Endothelial cell of umbilical vein (primary cell): ENCODE measurements around the gene CHMP2B. TPM values are rescaled to one million over a fixed set of nuclear protein-coding genes. Genes with fewer than 3 reads are reported as not detected.
A peak's percentile ranks its signal among the peaks of the same experiment; 100 is the strongest.

Source experiments
- BruUV-seq: library from RNA; stranded (reverse); fragments of 400-500 nt; replicated peaks from 2 replicates; lab custom pipeline; 2021; lab: Mats Ljungman, UMichigan
- CTCF ChIA-PET: fragments of 300-600, 350-600 bp; sonication (Branson Sonifier 250); formaldehyde crosslinking; loops from one replicate; lab custom pipeline; 2021; ENCODE audit warnings: antibody characterized with exemption, inconsistent platforms; lab: Charles Lee
- POLR2A ChIA-PET: fragments of 300-600, 350-600 bp; sonication (Branson Sonifier 250); formaldehyde crosslinking; loops from one replicate; lab custom pipeline; 2021; ENCODE audit warnings: antibody characterized with exemption, inconsistent platforms; lab: Charles Lee
- DNase-seq: peaks from one replicate; pipeline ENCODE4 v3.0.0-alpha.2; 2011; ENCODE audit warnings: low read depth, low spot score
- FAIRE-seq: peaks from 2 replicates; lab custom pipeline; 2011; peaks lifted over from hg19 to GRCh38; lab: Jason Lieb, UNC
- H2AFZ ChIP-seq: 2 replicates; pipeline ENCODE4 v1.6.0; 2012; ENCODE audit warnings: low read depth, low read length, control low read depth, inconsistent platforms
- H3K27ac ChIP-seq: 2 replicates; pipeline ENCODE4 v1.5.1; 2011; ENCODE audit warnings: low read depth, mild to moderate bottlenecking, control low read depth, low read length, moderate library complexity; ENCODE audit not compliant: insufficient read depth
- H3K27me3 ChIP-seq, 2 experiments: 2 replicates each; pipeline versions ENCODE4 v1.6.0 to v1.6.1; 2011; ENCODE audit warnings: low read length in 2 of 2, mixed read lengths in 1 of 2; ENCODE audit not compliant: control insufficient read depth in 2 of 2, insufficient read depth in 2 of 2
- H3K36me3 ChIP-seq, 2 experiments: 2 replicates in 1 of 2; 3 replicates in 1 of 2; pipeline ENCODE4 v1.5.1; 2011; ENCODE audit warnings: low read length in 2 of 2, mild to moderate bottlenecking in 1 of 2, moderate library complexity in 1 of 2; ENCODE audit not compliant: control insufficient read depth in 2 of 2, insufficient read depth in 2 of 2; ENCODE audit errors: extremely low read depth in 1 of 2
- H3K4me1 ChIP-seq: 3 replicates; pipeline ENCODE4 v1.5.1; 2011; ENCODE audit warnings: mild to moderate bottlenecking, low read length; ENCODE audit not compliant: control insufficient read depth, insufficient read depth; ENCODE audit errors: extremely low read depth
- H3K4me2 ChIP-seq: 2 replicates; pipeline ENCODE4 v1.6.1; 2011; ENCODE audit warnings: low read length, control low read depth, mixed read lengths; ENCODE audit not compliant: insufficient read depth
- H3K4me3 ChIP-seq, 3 experiments: fragments of 200-600 bp in 1 of 3; sonication (generic), shearing (Covaris generic) in 1 of 3; replicated peaks in 1 of 3; 2 replicates each; pipeline ENCODE4 v1.5.1; 2011 to 2016; ENCODE audit warnings: control low read depth in 3 of 3, low read length in 3 of 3, mild to moderate bottlenecking in 2 of 3, inconsistent platforms in 1 of 3, low read depth in 1 of 3, moderate library complexity in 1 of 3; ENCODE audit not compliant: insufficient read depth in 1 of 3
- H3K79me2 ChIP-seq: 2 replicates; pipeline ENCODE4 v1.6.0; 2012; ENCODE audit warnings: low read length, inconsistent platforms; ENCODE audit not compliant: control insufficient read depth, insufficient read depth
- H3K9ac ChIP-seq: replicated peaks from 2 replicates; pipeline ENCODE3; 2011; ENCODE audit warnings: low read length, control low read depth; ENCODE audit not compliant: insufficient read depth; ENCODE audit errors: extremely low read depth
- H3K9me1 ChIP-seq: replicated peaks from 3 replicates; pipeline ENCODE4 v1.6.0; 2011; ENCODE audit warnings: mild to moderate bottlenecking, low read length; ENCODE audit not compliant: control insufficient read depth, insufficient read depth; ENCODE audit errors: extremely low read depth
- H3K9me3 ChIP-seq: replicated peaks from 2 replicates; pipeline ENCODE4 v1.5.1; 2012; ENCODE audit warnings: low read length, inconsistent platforms; ENCODE audit not compliant: control insufficient read depth, insufficient read depth
- H4K20me1 ChIP-seq: replicated peaks from 2 replicates; pipeline ENCODE3; 2011; ENCODE audit warnings: mild to moderate bottlenecking, low read length; ENCODE audit not compliant: control insufficient read depth, insufficient read depth; ENCODE audit errors: extremely low read depth
- EZH2 ChIP-seq: IDR thresholded peaks from 2 replicates; pipeline ENCODE4 v1.6.1; 2012; ENCODE audit warnings: borderline replicate concordance, low read depth, mild to moderate bottlenecking, moderate library complexity, low read length, inconsistent platforms; ENCODE audit not compliant: severe bottlenecking
- FOS ChIP-seq: IDR thresholded peaks from 2 replicates; pipeline ENCODE4 v1.6.1; 2011; ENCODE audit warnings: mild to moderate bottlenecking, low read length, moderate library complexity, borderline replicate concordance; ENCODE audit not compliant: insufficient read depth
- GATA2 ChIP-seq: IDR thresholded peaks from 2 replicates; pipeline ENCODE4 v1.7.0; 2011; ENCODE audit warnings: low read depth, mild to moderate bottlenecking, moderate library complexity, mixed read lengths, low read length; ENCODE audit not compliant: insufficient read length, insufficient read depth
- JUN ChIP-seq: IDR thresholded peaks from 2 replicates; pipeline ENCODE4 v1.6.1; 2011; ENCODE audit warnings: borderline replicate concordance, low read depth; ENCODE audit not compliant: insufficient read length, insufficient read depth
- MAX ChIP-seq: IDR thresholded peaks from 2 replicates; pipeline ENCODE4 v1.6.1; 2011; ENCODE audit not compliant: insufficient read depth, insufficient read length
- MYC ChIP-seq: IDR thresholded peaks from one replicate; pipeline ENCODE4 v1.6.1; 2011; ENCODE audit warnings: mild to moderate bottlenecking, low read depth, low read length
- POLR2A ChIP-seq: IDR thresholded peaks from 2 replicates; pipeline ENCODE4 v1.6.1; 2012; ENCODE audit warnings: low read depth, mild to moderate bottlenecking, control low read depth, low read length
- POLR2AphosphoS5 ChIP-seq: IDR thresholded peaks from 2 replicates; pipeline ENCODE4 v1.6.1; 2012; ENCODE audit warnings: low read depth, mild to moderate bottlenecking, control low read depth, low read length, moderate library complexity; ENCODE audit not compliant: insufficient read depth
- dilution Hi-C: fragments of 300-500 bp; cut with MboI; formaldehyde crosslinking; loops from one replicate; pipeline ENCODE4 v1.15.0; 2019; ENCODE audit warnings: low sequenced_read_pairs; ENCODE audit not compliant: extremely low pct_ligation_motif_present
- intact Hi-C: fragments of 100-400 bp; cut with micrococcal nuclease; formaldehyde crosslinking; loops from one replicate; pipeline ENCODE4 v1.10.0; 2022
- polyA plus RNA-seq, 4 experiments: library from polyadenylated mRNA; depleted of rRNA in 3 of 4; stranded (reverse) in 3 of 4; unstranded in 1 of 4; fragments of >200 nt; gene quantifications; 2 replicates each; pipeline versions ENCODE4 v1.2.1 to v1.2.3, GENCODE V29; 2011 to 2012; ENCODE audit warnings: missing spikeins in 1 of 4
- total RNA-seq: library from RNA; stranded (reverse); gene quantifications from 2 replicates; pipeline ENCODE4 v1.2.3, GENCODE V29; 2021
- TF ChIP-seq, protein P1 (sequence below), 2 donors: IDR thresholded peaks; 1 replicate in 1 of 2; 2 replicates in 1 of 2; pipeline ENCODE4 v1.5.1; 2011; ENCODE audit warnings: low read length in 2 of 2, mild to moderate bottlenecking in 2 of 2, moderate library complexity in 2 of 2, control low read depth in 1 of 2, inconsistent platforms in 1 of 2, low read depth in 1 of 2; ENCODE audit not compliant: insufficient read depth in 1 of 2; ENCODE audit errors: extremely low read depth in 1 of 2

The CHMP2B gene
- total and polyA plus RNA-seq, 2 donors (not counting 3 experiments of a cell fraction or from before 2014, with no cell fraction given) = 6.8 to 22.0 TPM

DNA sequence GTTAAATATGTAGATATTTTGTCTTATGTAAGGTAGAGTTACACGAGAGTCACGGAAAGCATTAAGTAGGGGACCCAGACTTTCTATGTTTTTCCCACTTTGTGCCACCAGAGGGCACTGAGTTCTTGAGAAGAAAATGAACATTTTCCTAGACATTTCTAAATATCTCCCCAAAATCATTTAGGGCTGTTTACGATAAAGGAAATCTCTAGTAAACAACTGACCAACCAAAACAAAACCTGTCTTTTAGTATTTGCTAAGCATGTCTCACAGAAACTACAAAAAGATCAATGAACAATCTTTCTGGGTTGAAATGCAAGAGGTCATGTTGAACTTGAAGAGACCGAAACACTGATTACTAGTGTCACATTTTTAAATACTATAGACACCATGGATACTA lies 33.2 kb downstream of the CHMP2B start:
- no peaks in the 10 kb centered on the region for H3K27me3 ChIP-seq
- dilution Hi-C loops (no loop called here), intact Hi-C loops (loop anchor here (1.0 to 2.0 kb wide), 4 partner anchors 39 to 745 kb away; no protein-coding TSS in a partner anchor)
- POLR2A ChIA-PET = no interaction called here
- H3K9me3 ChIP-seq = no peaks in the 10 kb centered on the region
- H3K4me3 ChIP-seq = no peak overlapping the region
- no peaks in the 10 kb centered on the region for H3K4me1 ChIP-seq
- H3K9me1 ChIP-seq = no peaks in the 10 kb centered on the region
- H3K4me2 ChIP-seq = no peak overlapping the region
- peak; percentile 40 for FAIRE-seq
- H4K20me1 ChIP-seq = no peaks in the 10 kb centered on the region
- no peak overlapping the region for H3K9ac ChIP-seq
- CTCF ChIA-PET = interaction anchor here (0.6 to 4.8 kb wide), 39 partner anchors 9 to 920 kb away, joined by 3 to 105 read pairs (median 5); partner anchors contain the start of genes CHMP2B and POU1F1
- H3K79me2 ChIP-seq = no peaks in the 10 kb centered on the region
- BruUV-seq = no TSS peak
- DNase-seq = peak; percentile 66
- H3K27ac ChIP-seq = no peak overlapping the region
- no peaks in the 10 kb centered on the region for H3K36me3 ChIP-seq
- H2AFZ ChIP-seq = no peak overlapping the region
- TF ChIP-seq, protein P1, sequence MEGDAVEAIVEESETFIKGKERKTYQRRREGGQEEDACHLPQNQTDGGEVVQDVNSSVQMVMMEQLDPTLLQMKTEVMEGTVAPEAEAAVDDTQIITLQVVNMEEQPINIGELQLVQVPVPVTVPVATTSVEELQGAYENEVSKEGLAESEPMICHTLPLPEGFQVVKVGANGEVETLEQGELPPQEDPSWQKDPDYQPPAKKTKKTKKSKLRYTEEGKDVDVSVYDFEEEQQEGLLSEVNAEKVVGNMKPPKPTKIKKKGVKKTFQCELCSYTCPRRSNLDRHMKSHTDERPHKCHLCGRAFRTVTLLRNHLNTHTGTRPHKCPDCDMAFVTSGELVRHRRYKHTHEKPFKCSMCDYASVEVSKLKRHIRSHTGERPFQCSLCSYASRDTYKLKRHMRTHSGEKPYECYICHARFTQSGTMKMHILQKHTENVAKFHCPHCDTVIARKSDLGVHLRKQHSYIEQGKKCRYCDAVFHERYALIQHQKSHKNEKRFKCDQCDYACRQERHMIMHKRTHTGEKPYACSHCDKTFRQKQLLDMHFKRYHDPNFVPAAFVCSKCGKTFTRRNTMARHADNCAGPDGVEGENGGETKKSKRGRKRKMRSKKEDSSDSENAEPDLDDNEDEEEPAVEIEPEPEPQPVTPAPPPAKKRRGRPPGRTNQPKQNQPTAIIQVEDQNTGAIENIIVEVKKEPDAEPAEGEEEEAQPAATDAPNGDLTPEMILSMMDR (IDR thresholded peaks at IDR 0.05; ENCODE audit: extremely low read depth in 1 of 2, insufficient read depth in 1 of 2, low read depth in 1 of 2, low read length in 2 of 2) = peak; percentile 53 to 59
- TF ChIP-seq MYC = no peak

DNA sequence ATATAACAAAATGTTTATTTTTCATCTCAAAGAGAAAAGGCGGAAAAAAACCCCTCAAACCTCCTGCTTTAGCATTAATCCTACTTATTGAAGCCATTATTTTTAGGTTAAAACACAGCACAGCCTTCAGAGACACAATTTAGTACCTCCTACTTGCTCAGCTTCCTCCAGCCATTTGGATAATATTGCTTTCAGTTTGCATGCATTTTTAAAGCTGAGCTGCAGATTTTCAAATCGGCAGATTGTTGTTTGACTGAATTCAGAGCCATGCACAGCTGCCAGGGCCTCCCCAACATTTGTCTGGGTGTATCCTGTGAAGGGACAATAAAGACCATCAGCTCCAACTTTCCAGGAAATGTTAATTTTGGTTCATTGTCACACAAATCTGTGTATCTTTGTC lies 34.8 kb downstream of the CHMP2B start:
- intact Hi-C loops = loop anchor here (2.0 kb wide), 1 partner anchor 37 kb away; no protein-coding TSS in a partner anchor
- no peak for FAIRE-seq
- no peak for DNase-seq

More for the DNA sequence above, 34.8 kb downstream of the CHMP2B start:
- Histone ChIP-seq H2AFZ (peak overlapping the region; percentile 29), H3K27me3 (no peaks in the 10 kb centered on the region), H3K4me3 (no peak overlapping the region), H3K9me1 (no peaks in the 10 kb centered on the region), H3K27ac (no peak overlapping the region), H3K4me2 (no peak overlapping the region), H4K20me1 (no peaks in the 10 kb centered on the region), H3K36me3 (no peaks in the 10 kb centered on the region), H3K9me3 (no peaks in the 10 kb centered on the region), H3K4me1 (no peaks in the 10 kb centered on the region), H3K9ac (no peak overlapping the region), H3K79me2 (no peaks in the 10 kb centered on the region)
- POLR2A ChIA-PET = no interaction called here
- no TSS peak for BruUV-seq
- CTCF ChIA-PET = interaction anchor here (1.0 to 4.8 kb wide), 12 partner anchors 8 to 852 kb away, joined by 3 to 105 read pairs (median 9); no protein-coding TSS in a partner anchor
- dilution Hi-C loops = no loop called here
- TF ChIP-seq MYC (no peak), JUN (no peak), FOS (no peak), EZH2 (no peak), POLR2AphosphoS5 (no peak), POLR2A (no peak), GATA2 (no peak), MAX (no peak)
- TF ChIP-seq, protein P1 (IDR thresholded peaks at IDR 0.05; ENCODE audit: extremely low read depth in 1 of 2, insufficient read depth in 1 of 2, low read depth in 1 of 2, low read length in 2 of 2) = no peak
